SW 1271 (cell line): ENCODE measurements around the gene NOS1AP.

ENCODE experiments used
- DNase-seq, 2 experiments: peaks; one replicate each; lab custom pipeline; 2025; lab: John Stamatoyannopoulos, UW

Gene NOS1AP

DNA sequence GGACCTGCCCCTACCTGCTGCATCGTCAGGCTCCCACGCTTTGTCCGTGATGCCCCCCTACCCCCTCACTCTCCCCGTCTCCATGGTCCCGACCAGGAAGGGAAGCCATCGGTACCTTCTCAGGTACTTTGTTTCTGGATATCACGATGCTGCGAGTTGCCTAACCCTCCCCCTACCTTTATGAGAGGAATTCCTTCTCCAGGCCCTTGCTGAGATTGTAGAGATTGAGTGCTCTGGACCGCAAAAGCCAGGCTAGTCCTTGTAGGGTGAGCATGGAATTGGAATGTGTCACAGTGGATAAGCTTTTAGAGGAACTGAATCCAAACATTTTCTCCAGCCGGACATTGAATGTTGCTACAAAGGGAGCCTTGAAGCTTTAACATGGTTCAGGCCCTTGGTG, 298.3 kb downstream of the NOS1AP start:
- DNase-seq, result no peak

DNA sequence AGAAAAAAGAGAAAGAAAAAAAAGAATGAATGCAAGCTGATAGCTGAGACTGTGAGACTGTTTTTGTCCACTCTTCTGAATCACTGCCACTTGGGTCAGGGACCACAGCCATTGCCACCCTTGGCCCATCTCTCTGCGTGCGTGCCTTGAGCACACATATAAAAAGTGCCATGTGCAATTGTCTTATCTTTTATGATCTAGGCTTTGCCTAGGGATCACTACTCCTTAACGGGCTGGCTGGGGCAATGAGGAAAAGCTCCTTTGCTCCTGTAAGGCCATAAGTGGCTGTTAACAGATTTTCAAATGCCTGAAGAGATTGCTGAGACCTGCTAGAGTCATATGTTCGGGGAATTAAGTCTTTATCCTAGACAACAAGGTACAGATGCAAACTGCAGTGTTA, 299.0 kb downstream of the NOS1AP start:
- DNase-seq, result no peak

DNA sequence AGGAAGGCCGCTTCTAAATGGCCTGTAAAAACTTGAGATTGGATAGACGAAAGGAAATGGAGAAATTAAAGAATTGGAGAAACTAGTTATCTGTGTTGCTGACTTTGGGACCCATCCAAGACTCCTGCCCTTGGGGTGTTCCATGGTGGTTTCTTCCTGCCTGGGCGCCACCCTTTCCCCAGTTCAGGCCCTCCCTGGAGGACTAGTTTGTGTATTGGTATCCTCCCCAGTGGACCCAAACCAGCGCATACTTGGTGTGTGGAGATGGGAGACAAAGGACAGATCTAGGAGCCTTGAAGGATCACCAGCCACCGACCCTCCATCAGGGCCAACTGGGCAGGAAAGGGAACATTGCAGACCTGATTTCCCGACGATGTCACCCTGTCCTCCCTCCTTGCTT, 300.1 kb downstream of the NOS1AP start:
- no peak for DNase-seq

DNA sequence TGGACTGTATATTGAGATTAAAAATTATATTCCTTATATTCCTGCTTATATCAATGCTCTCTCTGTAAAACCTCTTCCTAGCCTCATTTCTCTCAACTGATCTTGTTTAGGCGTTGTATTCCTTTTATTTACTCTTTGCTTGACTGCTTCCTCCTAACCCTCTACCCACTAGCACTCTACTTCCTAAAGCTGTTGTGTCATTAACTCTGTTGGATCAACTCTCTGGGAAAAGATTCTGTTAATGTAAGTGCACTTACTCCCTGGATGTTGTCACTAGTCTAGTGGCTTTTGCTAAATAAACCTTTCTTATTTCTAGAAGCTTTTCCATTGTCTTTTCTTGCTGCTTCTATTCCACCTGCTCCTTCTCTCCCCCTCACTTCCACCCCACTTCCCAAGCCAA, 300.7 kb downstream of the NOS1AP start:
- DNase-seq, result no peak

DNA sequence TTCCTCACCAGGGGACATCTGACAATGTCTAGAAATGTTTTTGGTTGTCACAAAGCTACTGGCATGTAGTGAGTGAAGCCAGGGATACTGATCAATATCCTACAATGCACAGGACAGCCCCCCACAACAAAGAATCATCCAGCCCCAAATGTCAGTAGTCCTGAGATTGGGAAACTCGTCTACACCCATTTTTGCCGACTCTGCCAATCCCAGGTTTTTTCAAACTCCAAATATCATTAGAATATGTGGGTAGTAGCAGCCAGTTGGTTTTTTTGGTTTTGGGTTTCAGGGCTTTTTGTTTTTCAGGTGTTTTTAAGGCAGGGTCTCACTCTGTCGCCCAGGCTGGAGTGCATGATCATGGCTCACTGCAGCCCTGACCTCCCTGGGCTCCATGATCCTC, 301.2 kb downstream of the NOS1AP start:
- no peak for DNase-seq

DNA sequence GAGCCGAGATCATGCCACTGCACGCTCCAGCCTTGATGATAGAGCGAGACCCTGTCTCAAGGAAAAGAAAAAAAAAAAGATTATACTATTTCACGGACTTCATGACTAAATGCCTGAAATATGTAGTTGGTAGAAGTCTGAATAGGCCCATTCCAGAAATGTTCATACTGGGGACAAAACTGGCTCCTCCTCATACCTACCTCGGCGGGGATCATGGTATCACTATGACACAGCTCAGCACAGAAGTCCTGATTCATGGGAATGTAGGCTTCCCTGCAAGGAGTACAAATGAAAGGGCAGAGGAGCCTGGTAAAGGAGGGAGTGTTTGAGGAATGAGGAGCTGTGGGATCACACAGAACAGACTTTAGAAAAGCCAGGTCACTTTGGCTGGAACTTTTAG, 302.1 kb downstream of the NOS1AP start:
- DNase-seq, result no peak

DNA sequence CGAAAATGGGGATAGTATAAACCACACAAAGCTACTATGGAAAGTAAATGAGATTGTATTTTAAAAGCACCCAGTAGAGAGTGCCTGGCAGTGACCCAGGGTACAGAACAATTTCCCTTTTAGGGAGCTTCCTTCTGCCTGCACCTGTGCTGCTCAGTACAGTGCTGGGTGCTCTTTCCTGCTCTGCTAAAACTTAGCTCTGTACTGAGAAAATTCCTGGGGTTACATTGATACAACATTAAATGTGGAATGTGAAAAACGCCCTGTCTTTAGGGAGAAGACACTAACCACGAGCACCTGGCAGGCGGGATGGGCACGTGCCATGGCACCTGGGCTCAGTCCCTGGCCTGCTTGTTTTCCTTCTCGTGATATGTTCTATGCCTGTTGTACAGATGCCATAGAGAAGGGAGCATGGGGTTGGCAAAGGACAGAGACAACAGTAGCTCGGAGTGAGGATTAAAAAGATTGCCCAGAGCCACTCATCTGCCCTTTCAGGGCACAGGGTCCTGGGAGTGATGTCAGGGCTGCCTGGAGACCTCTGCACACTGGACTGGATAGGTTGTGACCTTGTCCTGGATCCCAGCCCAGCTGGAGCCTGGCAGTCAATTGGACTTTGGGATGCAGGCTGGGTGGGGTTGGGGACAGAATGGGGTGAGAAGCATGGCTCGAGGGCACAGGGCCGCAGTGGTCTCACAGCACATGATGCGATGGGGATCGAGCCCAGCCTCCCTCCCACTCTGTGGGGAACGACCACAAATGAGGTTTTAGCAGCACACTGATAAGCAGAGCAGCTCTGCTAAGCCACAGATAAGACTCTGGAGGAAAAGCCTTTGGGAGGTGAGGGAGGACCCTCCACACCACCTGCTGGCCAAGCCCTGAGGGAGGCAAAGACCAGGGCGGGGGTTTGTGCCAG, 302.9 kb downstream of the NOS1AP start:
- no peak for DNase-seq

DNA sequence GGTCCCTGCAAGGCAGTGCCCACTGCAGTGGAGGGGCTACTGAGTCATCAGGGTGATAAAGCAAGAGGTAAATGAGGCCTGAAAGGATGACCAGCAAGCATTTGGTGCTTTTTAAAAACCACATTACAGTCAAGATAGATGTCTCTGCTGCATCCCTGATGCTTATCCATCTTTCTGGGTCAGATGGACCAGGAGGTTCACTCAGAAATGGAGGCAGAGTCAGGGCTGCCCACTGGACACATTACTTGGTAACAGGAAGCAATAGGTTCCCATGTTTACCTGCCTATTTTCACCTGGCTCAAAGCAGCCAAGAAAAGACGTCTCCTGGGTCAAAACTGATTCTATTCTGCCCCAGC, 303.6 kb downstream of the NOS1AP start:
- DNase-seq, result no peak

DNA sequence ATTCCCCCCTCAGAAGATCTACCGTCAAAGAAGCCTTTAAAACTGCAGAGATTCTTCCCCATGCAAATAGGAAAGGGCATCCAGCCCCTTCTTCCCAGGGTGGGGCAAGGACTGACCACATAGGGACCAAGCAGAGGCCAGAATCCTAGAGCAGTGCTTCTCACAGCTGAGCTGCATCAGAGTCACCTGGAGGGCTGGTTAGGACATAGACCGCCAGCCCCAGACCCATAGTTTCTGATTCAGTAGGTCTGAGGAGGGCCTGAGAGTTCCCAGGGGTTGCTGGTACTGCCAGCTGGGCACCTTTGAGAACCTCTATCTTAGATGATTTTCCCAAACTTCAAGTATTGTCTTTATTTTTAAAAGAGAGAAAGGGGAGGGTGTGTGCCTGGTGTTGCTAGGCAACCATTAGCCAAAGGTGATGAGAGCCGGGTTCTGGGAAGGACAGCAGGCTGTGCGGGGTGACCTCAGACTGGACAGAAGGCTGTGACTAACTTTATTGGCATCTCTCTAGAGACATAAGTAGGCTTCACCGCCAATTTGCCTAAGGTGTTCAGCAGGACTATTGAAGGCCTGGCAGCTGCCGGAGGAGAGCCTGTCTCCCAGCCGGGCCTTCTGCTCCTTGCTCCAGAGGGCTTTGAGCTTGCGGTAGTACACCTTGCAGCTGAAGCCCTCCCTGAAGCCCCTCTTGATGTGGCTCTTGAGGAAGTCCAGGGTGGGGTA, 304.2 kb downstream of the NOS1AP start:
- DNase-seq, result no peak

DNA sequence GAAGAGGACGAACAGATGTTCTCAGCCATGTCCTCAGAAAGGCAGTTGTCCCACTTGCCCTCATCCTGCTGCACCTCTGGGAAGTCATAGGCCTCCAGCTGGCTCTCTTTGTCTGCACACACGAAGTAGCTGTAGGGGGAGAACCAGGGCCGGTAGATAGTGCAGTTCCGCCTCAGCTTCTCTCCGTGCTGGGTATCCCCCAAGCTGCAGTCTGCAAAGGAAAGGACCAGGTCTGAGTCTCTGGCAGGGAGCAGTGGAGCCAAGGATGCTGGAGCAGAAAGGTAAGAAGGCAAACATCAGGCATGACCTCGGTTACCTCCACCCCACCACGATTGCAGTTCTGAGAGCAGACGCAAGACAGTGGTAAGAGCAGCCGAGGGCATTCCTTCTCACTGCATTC, 304.9 kb downstream of the NOS1AP start:
- DNase-seq, result no peak

DNA sequence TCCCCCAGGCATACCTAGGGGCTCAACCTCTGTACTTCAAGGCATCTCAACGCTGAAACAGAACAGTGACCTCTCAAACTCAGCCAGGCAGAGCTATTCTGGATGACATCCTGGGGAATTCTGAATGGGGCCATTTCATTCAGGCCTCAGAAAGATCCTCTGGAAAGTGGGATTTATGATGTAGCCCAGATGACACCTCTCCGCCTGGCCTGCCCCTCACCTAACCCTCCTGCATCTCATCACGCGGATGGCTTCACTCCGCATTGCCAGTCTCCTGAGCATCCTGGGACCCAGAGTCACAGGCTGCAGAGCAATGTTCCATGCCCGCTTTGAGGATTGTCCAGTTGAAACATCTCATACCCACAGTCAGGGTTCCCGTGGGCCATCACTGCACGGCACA, 306.0 kb downstream of the NOS1AP start:
- DNase-seq, result no peak

DNA sequence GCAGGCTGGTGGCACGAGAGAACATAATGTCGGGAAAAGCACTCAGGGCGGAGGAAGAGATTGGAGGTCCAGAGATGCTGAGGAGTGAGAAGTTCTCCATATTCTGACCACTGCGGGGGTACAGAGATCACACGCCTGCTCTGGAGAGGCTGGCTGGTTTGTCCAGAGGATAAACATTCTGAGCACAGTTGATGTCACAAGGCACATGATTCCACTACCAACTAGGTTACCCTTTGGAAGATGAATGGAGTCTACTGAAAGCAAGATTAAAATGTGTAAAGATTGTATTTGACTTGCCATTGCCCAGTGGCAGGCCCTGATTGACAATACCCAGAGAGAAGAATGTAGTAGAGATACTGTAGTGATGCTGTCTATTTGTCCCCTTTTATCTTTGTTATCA, 307.2 kb downstream of the NOS1AP start, which contains the start of gene SPATA46:
Gene SPATA46 (minus strand): TSS at position 164 of the 400 bp plus-strand sequence. CDS start 64 bp downstream, at position 100.
- DNase-seq, result no peak

DNA sequence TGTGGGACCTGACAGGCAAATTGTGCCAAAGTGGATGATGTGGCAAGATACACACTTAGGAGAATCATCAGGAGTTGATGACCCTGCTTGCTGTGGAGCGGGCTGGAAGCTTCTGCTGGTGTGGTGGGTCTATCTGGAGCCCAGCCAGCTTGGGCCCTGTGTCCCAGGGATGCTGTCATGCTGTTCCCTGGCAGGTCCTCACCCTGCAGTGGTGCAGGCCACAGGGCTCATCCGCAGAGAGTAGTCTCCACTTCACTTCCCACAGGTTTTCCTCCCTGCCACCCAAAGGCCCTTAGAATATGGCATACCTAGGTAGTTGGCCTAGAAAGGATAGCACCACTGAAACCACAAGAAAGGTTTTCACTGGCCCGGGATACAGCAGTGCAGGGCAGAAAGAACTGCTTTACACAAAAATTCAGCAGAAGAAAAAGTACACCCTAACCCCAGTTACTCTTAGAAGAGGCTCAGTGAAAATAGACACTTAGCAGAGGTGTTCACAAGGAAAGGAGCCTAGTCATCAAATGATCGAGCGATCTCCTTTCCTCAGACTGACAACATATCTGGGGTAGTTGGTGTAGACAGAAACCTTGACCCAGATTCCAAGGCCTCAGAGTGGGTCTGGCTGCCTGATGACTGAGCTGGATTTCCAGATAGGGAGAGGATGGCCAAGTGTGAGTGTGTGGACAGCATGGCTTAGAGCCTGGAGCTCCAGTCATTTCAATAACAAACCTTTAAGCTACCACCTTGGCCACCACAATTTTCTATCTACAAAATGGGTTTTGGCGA, 310.8 kb downstream of the NOS1AP start:
- no peak for DNase-seq

DNA sequence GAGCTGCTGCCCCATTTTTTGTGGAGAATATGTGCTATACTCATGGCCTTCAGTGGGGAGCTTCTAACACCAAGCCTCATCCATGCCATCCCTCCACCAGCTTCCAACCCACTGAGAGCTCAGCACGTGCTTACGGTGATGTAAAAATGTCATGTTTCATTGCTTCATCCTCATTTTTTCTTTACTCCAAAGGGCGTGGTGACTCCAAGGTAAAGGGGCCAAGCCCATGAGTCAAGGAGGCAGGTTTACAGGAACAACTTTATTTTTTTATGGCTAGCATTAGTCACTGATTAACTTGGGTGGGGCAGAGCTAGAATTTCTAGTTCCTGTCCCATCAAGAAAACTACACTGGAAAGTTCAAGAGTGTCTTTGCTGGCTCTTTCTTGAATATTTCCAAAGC, 311.9 kb downstream of the NOS1AP start, which contains the start of gene C1orf226:
Gene C1orf226 (plus strand): TSS at position 346 of the 400 bp plus-strand sequence. CDS start 174 bp downstream, outside the sequence.
- no peak for DNase-seq

DNA sequence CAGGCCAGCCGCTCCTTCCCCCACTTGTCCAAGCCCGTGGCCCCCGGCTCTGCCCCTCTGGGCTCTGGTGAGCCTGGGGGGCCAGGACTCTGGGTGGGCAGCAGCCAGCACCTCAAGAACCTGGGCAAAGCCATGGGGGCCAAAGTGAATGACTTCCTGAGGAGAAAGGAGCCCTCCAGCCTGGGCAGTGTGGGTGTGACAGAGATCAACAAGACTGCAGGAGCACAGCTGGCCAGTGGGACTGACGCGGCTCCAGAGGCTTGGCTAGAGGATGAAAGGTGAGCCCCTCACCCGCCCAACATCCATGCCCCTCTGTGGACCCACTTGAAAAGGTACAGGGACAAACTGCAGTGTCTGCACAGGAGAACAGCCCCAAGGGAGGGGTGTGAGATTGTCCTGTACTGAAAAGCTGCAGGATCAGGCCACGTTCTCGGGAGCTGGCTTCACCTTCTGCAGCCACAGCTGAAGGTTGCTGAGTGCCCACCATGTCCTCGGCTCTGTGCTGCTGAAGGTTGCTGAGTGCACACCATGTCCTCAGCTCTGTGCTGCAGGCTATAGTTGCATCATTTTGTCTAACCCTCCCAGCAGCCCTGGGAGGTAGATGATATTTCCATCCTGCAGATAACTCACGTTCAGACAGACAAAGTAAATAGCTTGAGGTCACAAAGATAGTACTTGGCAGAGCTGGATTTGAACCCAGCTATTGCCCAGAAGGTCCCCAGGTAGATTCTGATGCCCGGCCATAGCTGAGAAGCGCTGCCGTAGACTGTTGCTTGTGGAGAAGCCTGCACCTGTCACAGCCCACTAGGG, 312.7 kb downstream of the NOS1AP start:
- DNase-seq, result no peak

DNA sequence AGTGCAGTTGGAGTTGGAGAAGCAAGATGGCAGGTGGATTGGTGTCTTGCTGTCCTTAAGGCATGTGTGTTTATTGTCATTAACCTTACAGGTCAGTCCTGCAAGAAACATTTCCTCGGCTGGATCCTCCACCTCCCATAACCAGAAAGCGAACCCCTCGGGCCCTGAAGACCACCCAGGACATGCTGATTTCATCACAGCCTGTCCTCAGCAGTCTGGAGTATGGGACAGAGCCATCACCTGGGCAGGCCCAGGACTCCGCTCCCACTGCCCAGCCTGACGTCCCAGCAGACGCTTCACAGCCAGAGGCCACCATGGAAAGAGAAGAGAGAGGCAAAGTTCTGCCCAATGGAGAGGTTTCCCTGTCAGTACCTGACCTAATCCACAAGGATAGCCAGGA, 313.6 kb downstream of the NOS1AP start:
- DNase-seq, result no peak

DNA sequence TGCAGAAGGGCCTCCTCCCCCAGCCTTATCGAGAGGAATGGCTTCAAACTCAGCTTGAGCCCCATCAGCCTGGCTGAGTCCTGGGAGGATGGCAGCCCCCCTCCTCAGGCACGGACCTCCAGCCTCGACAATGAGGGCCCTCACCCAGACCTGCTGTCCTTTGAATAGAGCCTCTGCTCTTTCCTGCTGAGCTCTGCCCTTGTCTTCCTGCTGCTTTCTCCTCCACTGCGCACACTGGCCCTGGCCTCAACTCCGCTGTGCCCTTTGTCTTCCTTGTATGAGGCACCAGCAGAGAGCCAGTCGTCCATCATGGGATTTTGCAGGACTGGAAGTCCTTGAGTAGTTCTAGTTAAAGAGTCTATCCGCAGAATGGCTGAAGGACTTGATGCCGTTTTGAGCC, 314.0 kb downstream of the NOS1AP start:
- no peak for DNase-seq

DNA sequence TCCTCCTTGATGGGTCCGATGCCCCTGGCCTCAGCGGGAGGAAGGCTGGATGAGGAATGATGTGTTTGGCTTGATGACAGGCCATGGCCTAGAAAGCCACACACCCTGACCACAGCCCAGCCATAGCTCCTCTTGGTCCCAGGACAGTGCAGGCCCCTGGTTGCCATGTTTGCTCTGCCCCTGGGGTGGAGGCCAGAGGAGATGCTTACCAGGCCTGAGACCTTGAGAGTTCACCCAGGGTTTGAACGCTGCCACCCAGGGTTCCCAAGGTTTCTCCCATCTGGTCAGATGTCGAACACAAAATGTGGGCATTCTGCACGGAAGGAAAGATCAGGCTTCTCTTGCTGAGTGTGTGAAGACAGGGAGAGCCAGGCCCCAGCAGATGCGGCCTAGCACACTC, 314.6 kb downstream of the NOS1AP start:
- DNase-seq, result no peak

DNA sequence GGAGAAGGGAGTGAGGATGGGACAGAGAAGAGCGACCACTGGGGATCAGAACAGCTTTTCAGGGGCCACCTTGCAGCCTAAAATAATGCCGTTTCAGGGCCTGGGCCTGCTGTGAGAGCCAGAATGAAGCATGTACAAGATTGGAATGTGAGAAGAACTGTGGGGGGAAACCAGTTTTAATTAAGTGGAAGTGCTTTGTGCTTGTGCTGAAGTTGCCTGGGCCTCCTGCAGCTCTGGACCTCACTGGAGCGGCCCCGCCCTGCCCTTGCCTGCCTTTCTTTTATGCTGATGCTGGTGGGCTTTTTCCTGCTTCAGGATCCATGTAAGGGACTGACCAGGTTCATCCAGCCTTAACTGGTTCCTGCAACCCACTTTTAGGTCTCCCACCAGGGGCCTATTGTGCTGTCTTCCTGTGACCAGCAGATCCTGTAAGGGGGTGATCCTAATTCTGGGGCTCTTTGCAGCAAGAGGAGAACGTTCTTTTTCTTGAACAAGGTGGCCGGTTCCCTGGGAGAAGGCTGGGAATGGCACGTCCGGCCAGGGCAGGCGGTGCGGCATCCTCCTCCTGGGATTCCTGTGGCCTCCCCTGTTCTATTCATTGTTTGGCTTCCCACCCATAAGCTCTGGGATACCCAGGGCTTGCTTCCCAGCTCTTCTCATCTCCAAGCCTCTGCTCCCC, 315.2 kb downstream of the NOS1AP start:
- no peak for DNase-seq

DNA sequence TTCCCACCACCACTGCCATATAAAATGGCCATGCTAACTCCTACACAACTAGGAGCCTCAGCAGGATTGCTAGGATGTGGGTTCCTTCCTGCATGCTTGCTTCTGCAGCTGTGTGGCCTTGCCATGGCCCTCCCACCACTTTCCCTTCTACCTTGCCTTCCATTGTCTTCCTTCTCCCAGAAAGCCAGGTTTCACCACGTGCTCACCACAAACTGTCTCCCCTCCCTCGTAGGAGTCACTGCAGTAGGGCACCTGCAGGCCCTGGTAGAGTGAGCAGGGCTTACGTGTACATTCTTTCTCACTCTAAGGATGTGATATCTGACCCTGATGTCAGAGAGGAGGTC, 315.8 kb downstream of the NOS1AP start:
- no peak for DNase-seq

DNA sequence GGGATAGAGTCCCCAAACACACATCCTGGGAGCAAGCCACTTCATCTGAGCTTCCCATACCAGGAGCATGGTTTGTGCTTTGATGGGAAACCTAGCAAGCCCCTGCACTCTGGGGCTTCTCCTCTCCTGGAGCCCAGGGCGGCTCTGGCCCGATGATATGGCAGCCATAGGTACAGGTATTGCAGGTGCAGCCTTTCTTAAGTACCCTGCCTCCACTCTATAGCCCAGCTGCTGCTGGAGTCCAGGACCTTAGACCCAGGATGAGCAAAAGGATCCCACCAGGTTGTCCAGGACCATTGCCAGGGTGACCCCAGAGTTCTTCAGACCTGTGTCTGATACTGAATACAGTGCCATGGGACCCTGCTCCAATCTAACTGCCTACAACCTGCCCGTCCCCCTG, 316.2 kb downstream of the NOS1AP start:
- DNase-seq, result no peak
